SK-N-SH treated with all-trans-retinoic acid at 6 μM for 48 hours (cell line): ENCODE measurements around the gene IGFL2.

Experiments
- ATAC-seq: fragments of 200-7000 bp; cut with Tn5 transposase; 3 replicates; pipeline ENCODE4 v1.9.1; 2020; ENCODE audit warnings: mild to moderate bottlenecking, moderate library complexity
- BACH2 ChIP-seq: fragments of 250-450 bp; sonication (Bioruptor Pico); IDR thresholded peaks from 2 replicates; pipeline ENCODE4 v1.9.0; 2021; ENCODE audit warnings: mild to moderate bottlenecking, borderline replicate concordance
- CREB5 ChIP-seq: fragments of 250-450 bp; sonication (Bioruptor Pico); IDR thresholded peaks from 2 replicates; pipeline ENCODE4 v1.5.1; 2020; ENCODE audit warnings: low read depth, mild to moderate bottlenecking, moderate library complexity
- CSDC2 ChIP-seq: fragments of 250-450 bp; sonication (Bioruptor Pico); IDR thresholded peaks from 2 replicates; pipeline ENCODE4 v1.5.0; 2020; ENCODE audit warnings: mild to moderate bottlenecking, moderate library complexity
- CSRNP3 ChIP-seq: fragments of 250-450 bp; sonication (Bioruptor Pico); IDR thresholded peaks from 2 replicates; pipeline ENCODE4 v1.5.1; 2021; ENCODE audit warnings: mild to moderate bottlenecking, moderate library complexity
- ESRRG ChIP-seq: fragments of 250-450 bp; sonication (Bioruptor Pico); IDR thresholded peaks from 2 replicates; pipeline ENCODE4 v1.6.1; 2021; ENCODE audit warnings: mild to moderate bottlenecking
- GLIS3 ChIP-seq: fragments of 250-450 bp; sonication (Bioruptor Pico); IDR thresholded peaks from 2 replicates; pipeline ENCODE4 v1.5.0; 2020; ENCODE audit warnings: mild to moderate bottlenecking, moderate library complexity
- ISL1 ChIP-seq: fragments of 250-450 bp; sonication (Bioruptor Pico); IDR thresholded peaks from 2 replicates; pipeline ENCODE4 v2.1.2; 2022; ENCODE audit warnings: mild to moderate bottlenecking, moderate library complexity
- OSR1 ChIP-seq: fragments of 250-450 bp; sonication (Bioruptor Pico); IDR thresholded peaks from 2 replicates; pipeline ENCODE4 v1.8.0; 2022; ENCODE audit warnings: moderate library complexity, mild to moderate bottlenecking, inconsistent platforms
- PATZ1 ChIP-seq: fragments of 250-450 bp; sonication (Bioruptor Pico); IDR thresholded peaks from 2 replicates; pipeline ENCODE4 v1.8.0; 2020; ENCODE audit warnings: mild to moderate bottlenecking, moderate library complexity, borderline replicate concordance
- POU6F1 ChIP-seq: fragments of 250-450 bp; sonication (Bioruptor Pico); IDR thresholded peaks from 2 replicates; pipeline ENCODE4 v1.8.0; 2021; ENCODE audit warnings: low read depth, mild to moderate bottlenecking, moderate library complexity, borderline replicate concordance
- PPARA ChIP-seq: fragments of 250-450 bp; sonication (Bioruptor Pico); IDR thresholded peaks from 2 replicates; pipeline ENCODE4 v1.5.0; 2020; ENCODE audit warnings: mild to moderate bottlenecking, borderline replicate concordance
- RARB ChIP-seq: fragments of 250-450 bp; sonication (Bioruptor Pico); IDR thresholded peaks from 2 replicates; pipeline ENCODE4 v1.8.0; 2021; ENCODE audit warnings: mild to moderate bottlenecking, moderate library complexity
- TCF4 ChIP-seq: fragments of 250-450 bp; sonication (Bioruptor Pico); IDR thresholded peaks from 2 replicates; pipeline ENCODE4 v1.8.0; 2021; ENCODE audit warnings: mild to moderate bottlenecking, moderate library complexity, borderline replicate concordance
- TOX ChIP-seq: fragments of 250-450 bp; sonication (Bioruptor Pico); IDR thresholded peaks from 2 replicates; pipeline ENCODE4 v1.8.0; 2021; ENCODE audit warnings: mild to moderate bottlenecking, moderate library complexity, borderline replicate concordance
- TSHZ2 ChIP-seq: fragments of 250-450 bp; sonication (Bioruptor Pico); IDR thresholded peaks from 2 replicates; pipeline ENCODE4 v1.5.0; 2020; ENCODE audit warnings: mild to moderate bottlenecking, moderate library complexity
- ZC3H10 ChIP-seq: fragments of 250-450 bp; sonication (Bioruptor Pico); IDR thresholded peaks from 2 replicates; pipeline ENCODE4 v1.5.1; 2021; ENCODE audit warnings: mild to moderate bottlenecking, moderate library complexity
- ZFP3 ChIP-seq: fragments of 250-450 bp; sonication (Bioruptor Pico); IDR thresholded peaks from 2 replicates; pipeline ENCODE4 v1.5.0; 2020; ENCODE audit warnings: mild to moderate bottlenecking, moderate library complexity
- ZFP30 ChIP-seq: fragments of 450-650 bp; formaldehyde crosslinking; IDR thresholded peaks from 2 replicates; pipeline ENCODE4 v1.5.0; 2022; ENCODE audit warnings: mild to moderate bottlenecking, moderate library complexity
- ZNF565 ChIP-seq: fragments of 450-650 bp; formaldehyde crosslinking; conservative IDR thresholded peaks from 2 replicates; pipeline ENCODE4 v1.5.0; 2020; ENCODE audit warnings: low read depth, mild to moderate bottlenecking, moderate library complexity
- ZNF8 ChIP-seq: fragments of 450-650 bp; formaldehyde crosslinking; IDR thresholded peaks from 2 replicates; pipeline ENCODE4 v1.5.0; 2020; ENCODE audit warnings: mild to moderate bottlenecking, moderate library complexity

Gene IGFL2

GRCh38 chr19:46179076-46179759 lies 31.2 kb downstream of the IGFL2 start:
- TF ChIP-seq ZNF8 = no peak
- no peak for TF ChIP-seq RARB (CRISPR knock-in tag)
- no peak for TF ChIP-seq CREB5 (CRISPR knock-in tag)
- no peak for TF ChIP-seq PPARA (CRISPR knock-in tag)
- no peak for TF ChIP-seq CSDC2 (CRISPR knock-in tag)
- no peak for TF ChIP-seq ZFP3 (CRISPR knock-in tag)
- TF ChIP-seq PATZ1 (CRISPR knock-in tag) = no peak
- TF ChIP-seq ZC3H10 (CRISPR knock-in tag) = no peak
- TF ChIP-seq TSHZ2 (CRISPR knock-in tag) = no peak
- no peak for TF ChIP-seq ESRRG
- no peak for TF ChIP-seq ISL1 (CRISPR knock-in tag)
- no peak for TF ChIP-seq ZNF565 (CRISPR knock-in tag)
- TF ChIP-seq GLIS3 (CRISPR knock-in tag) = no peak
- TF ChIP-seq TCF4 (CRISPR knock-in tag) = no peak
- TF ChIP-seq POU6F1 (CRISPR knock-in tag) = no peak
- ATAC-seq = no peak

- TF ChIP-seq CSRNP3 (no peak), ZC3H10 (CRISPR knock-in tag) (peak; percentile 82), ZNF565 (CRISPR knock-in tag) (no peak), OSR1 (CRISPR knock-in tag) (peak; percentile 94), PATZ1 (CRISPR knock-in tag) (no peak), TCF4 (CRISPR knock-in tag) (no peak)
- peak; percentile 61 for ATAC-seq
These were observed 32.8 kb downstream of the IGFL2 start for GRCh38 chr19:46180701-46181387.

GRCh38 chr19:46181388-46181779 lies 33.3 kb downstream of the IGFL2 start:
- ATAC-seq = peak; percentile 67
- TF ChIP-seq ZNF8 = no peak
- no peak for TF ChIP-seq BACH2 (CRISPR knock-in tag)
- no peak for TF ChIP-seq ZFP30 (CRISPR knock-in tag)
- TF ChIP-seq TOX (CRISPR knock-in tag) = no peak
- no peak for TF ChIP-seq PATZ1 (CRISPR knock-in tag)
- no peak for TF ChIP-seq PPARA (CRISPR knock-in tag)
- TF ChIP-seq, all 23 proteins: peak for 0
